Suprapubic skin (tissue), 3 donors: ENCODE data around the gene LYST.

ENCODE experiments used
- EP300 ChIP-seq: sonication (generic); formaldehyde crosslinking; IDR thresholded peaks from one replicate; pipeline ENCODE4 v1.6.1; 2017; ENCODE audit warnings: antibody characterized with exemption
- POLR2A ChIP-seq, 2 donors: fragments of 450-650 bp; IDR thresholded peaks; one replicate each; pipeline ENCODE4 v1.6.1; 2017; ENCODE audit warnings: antibody characterized with exemption in 2 of 2, mild to moderate bottlenecking in 2 of 2, moderate library complexity in 2 of 2
- TF ChIP-seq, protein P1 (sequence below), 2 donors: fragments of 200-600 bp in 1 of 2; fragments of 450-650 bp in 1 of 2; sonication (generic) in 1 of 2; IDR thresholded peaks; one replicate each; pipeline ENCODE4 v1.5.1; 2016 to 2019; ENCODE audit warnings: antibody characterized with exemption in 2 of 2, mild to moderate bottlenecking in 1 of 2, moderate library complexity in 1 of 2

DNA sequence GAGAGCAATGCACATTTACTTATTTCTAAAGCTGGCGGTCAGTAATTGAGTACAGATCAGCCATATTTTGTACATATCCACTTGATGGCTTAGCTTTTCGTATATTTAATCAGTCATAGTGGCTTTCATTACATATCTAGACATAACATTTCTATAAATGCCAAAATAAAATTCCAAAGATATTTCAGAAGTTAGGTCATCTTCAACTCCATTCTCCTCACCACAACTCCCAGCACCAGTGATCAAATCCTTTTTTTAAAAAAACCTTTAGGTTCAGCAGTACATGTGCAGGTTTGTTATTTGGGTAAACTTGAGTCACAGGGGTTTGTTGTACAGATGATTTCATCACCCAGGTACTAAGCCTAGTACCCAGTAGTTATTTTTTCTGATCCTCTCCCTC lies 163.2 kb downstream of the LYST start:
- TF ChIP-seq, protein P1, sequence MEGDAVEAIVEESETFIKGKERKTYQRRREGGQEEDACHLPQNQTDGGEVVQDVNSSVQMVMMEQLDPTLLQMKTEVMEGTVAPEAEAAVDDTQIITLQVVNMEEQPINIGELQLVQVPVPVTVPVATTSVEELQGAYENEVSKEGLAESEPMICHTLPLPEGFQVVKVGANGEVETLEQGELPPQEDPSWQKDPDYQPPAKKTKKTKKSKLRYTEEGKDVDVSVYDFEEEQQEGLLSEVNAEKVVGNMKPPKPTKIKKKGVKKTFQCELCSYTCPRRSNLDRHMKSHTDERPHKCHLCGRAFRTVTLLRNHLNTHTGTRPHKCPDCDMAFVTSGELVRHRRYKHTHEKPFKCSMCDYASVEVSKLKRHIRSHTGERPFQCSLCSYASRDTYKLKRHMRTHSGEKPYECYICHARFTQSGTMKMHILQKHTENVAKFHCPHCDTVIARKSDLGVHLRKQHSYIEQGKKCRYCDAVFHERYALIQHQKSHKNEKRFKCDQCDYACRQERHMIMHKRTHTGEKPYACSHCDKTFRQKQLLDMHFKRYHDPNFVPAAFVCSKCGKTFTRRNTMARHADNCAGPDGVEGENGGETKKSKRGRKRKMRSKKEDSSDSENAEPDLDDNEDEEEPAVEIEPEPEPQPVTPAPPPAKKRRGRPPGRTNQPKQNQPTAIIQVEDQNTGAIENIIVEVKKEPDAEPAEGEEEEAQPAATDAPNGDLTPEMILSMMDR (IDR thresholded peaks at IDR 0.05): no peak
- TF ChIP-seq POLR2A (IDR thresholded peaks at IDR 0.05) (no peak), EP300 (no peak)
